T follicular helper cell (primary cell): Measurements from ENCODE around the gene CCT2.

Experiments
- DNase-seq: peaks from one replicate; pipeline ENCODE4 v3.0.0-alpha.2; 2020; ENCODE audit warnings: low read depth

The CCT2 gene

GRCh38 chr12:69642531-69642930 lies 57.3 kb downstream of the CCT2 start:
- DNase-seq = no peak

- DNase-seq = no peak
Measured at GRCh38 chr12:69644511-69644910, 59.3 kb downstream of the CCT2 start.

- DNase-seq = no peak
Measured at GRCh38 chr12:69645031-69645430, 59.8 kb downstream of the CCT2 start.

- no peak for DNase-seq
Measured at GRCh38 chr12:69647178-69647577, 61.9 kb downstream of the CCT2 start.

GRCh38 chr12:69648476-69648875 lies 63.2 kb downstream of the CCT2 start:
- DNase-seq = no peak

- no peak for DNase-seq
Measured at GRCh38 chr12:69649529-69649928, 64.3 kb downstream of the CCT2 start.
